ENCODE data around the gene USP20.
A peak's percentile ranks its signal among the peaks of the same experiment; 100 is the strongest.

The USP20 gene

GRCh38 chr9:129823542-129823934, 11.7 kb upstream of the USP20 start:
- DNase-seq (ENCODE audit: extremely low read depth in 1 of 2, low read depth in 1 of 2): no peak

GRCh38 chr9:129823935-129824601, 11.2 kb upstream of the USP20 start, which contains the start of gene TOR1A:
TOR1A (minus strand) TSS chr9:129824136; CDS start chr9:129824085, 51 bp downstream.
- DNase-seq (ENCODE audit: extremely low read depth in 1 of 2, low read depth in 1 of 2): peak; percentile 73 to 88

GRCh38 chr9:129826344-129826743, 8.9 kb upstream of the USP20 start:
- DNase-seq (ENCODE audit: extremely low read depth in 1 of 2, low read depth in 1 of 2): no peak

GRCh38 chr9:129826759-129827158, 8.5 kb upstream of the USP20 start:
- no peak for DNase-seq (ENCODE audit: extremely low read depth in 1 of 2, low read depth in 1 of 2)

- no peak for DNase-seq (ENCODE audit: extremely low read depth in 1 of 2, low read depth in 1 of 2)
Measured at GRCh38 chr9:129828051-129828450, 7.2 kb upstream of the USP20 start.

- DNase-seq (ENCODE audit: extremely low read depth in 1 of 2, low read depth in 1 of 2): no peak
Measured at GRCh38 chr9:129828969-129829368, 6.3 kb upstream of the USP20 start.

- no peak for DNase-seq (ENCODE audit: extremely low read depth in 1 of 2, low read depth in 1 of 2)
Measured at GRCh38 chr9:129832982-129833381, 2.3 kb upstream of the USP20 start.

GRCh38 chr9:129834489-129835127, 650 bp upstream of the USP20 start:
- DNase-seq (ENCODE audit: extremely low read depth in 1 of 2, low read depth in 1 of 2): no peak

GRCh38 chr9:129835860-129836223, 584 bp downstream of the USP20 start:
- no peak for DNase-seq (ENCODE audit: extremely low read depth in 1 of 2, low read depth in 1 of 2)

GRCh38 chr9:129836311-129837007, 1.2 kb downstream of the USP20 start:
- no peak for DNase-seq (ENCODE audit: extremely low read depth in 1 of 2, low read depth in 1 of 2)

- no peak for DNase-seq (ENCODE audit: extremely low read depth in 1 of 2, low read depth in 1 of 2)
Measured at GRCh38 chr9:129838707-129839259, 3.5 kb downstream of the USP20 start.

- DNase-seq (ENCODE audit: extremely low read depth in 1 of 2, low read depth in 1 of 2): no peak
Measured at GRCh38 chr9:129839324-129840023, 4.2 kb downstream of the USP20 start.

GRCh38 chr9:129840034-129840433, 4.8 kb downstream of the USP20 start:
- no peak for DNase-seq (ENCODE audit: extremely low read depth in 1 of 2, low read depth in 1 of 2)

- no peak for DNase-seq (ENCODE audit: extremely low read depth in 1 of 2, low read depth in 1 of 2)
Measured at GRCh38 chr9:129841071-129841470, 5.8 kb downstream of the USP20 start.

- no peak for DNase-seq (ENCODE audit: extremely low read depth in 1 of 2, low read depth in 1 of 2)
Measured at GRCh38 chr9:129845373-129845772, 10.1 kb downstream of the USP20 start.

GRCh38 chr9:129848712-129849441, 13.6 kb downstream of the USP20 start:
- DNase-seq (ENCODE audit: extremely low read depth in 1 of 2, low read depth in 1 of 2): no peak

GRCh38 chr9:129849901-129850300, 14.6 kb downstream of the USP20 start:
- no peak for DNase-seq (ENCODE audit: extremely low read depth in 1 of 2, low read depth in 1 of 2)

- no peak for DNase-seq (ENCODE audit: extremely low read depth in 1 of 2, low read depth in 1 of 2)
Measured at GRCh38 chr9:129850821-129851550, 15.7 kb downstream of the USP20 start.

GRCh38 chr9:129851821-129852220, 16.6 kb downstream of the USP20 start:
- DNase-seq (ENCODE audit: extremely low read depth in 1 of 2, low read depth in 1 of 2): no peak

GRCh38 chr9:129852579-129852978, 17.3 kb downstream of the USP20 start:
- no peak for DNase-seq (ENCODE audit: extremely low read depth in 1 of 2, low read depth in 1 of 2)

Data from activated CD8-positive, alpha-beta memory T cell treated with anti-CD3 and anti-CD28 coated beads for 1 hour (primary cell).